Muscle layer of colon (tissue), 2 donors: ENCODE results near the gene EFHC1.

ENCODE experiments used
- H3K27ac ChIP-seq: one replicate; pipeline ENCODE4 v1.7.0; 2013; ENCODE audit warnings: low read depth, mild to moderate bottlenecking, low read length, moderate library complexity
- H3K27me3 ChIP-seq, 2 donors: one replicate each; pipeline ENCODE4 v1.7.0; 2013; ENCODE audit warnings: low read length in 2 of 2, mild to moderate bottlenecking in 2 of 2; ENCODE audit not compliant: insufficient read depth in 2 of 2, control insufficient read depth in 1 of 2
- H3K36me3 ChIP-seq: one replicate; pipeline ENCODE4 v1.7.0; 2013; ENCODE audit warnings: mild to moderate bottlenecking, low read length; ENCODE audit not compliant: insufficient read depth
- H3K4me1 ChIP-seq: one replicate; pipeline ENCODE4 v1.7.0; 2013; ENCODE audit warnings: mild to moderate bottlenecking, low read length; ENCODE audit not compliant: insufficient read depth
- H3K4me3 ChIP-seq, 2 donors: one replicate each; pipeline ENCODE4 v1.7.0; 2013; ENCODE audit warnings: low read length in 2 of 2, low read depth in 1 of 2, mild to moderate bottlenecking in 1 of 2, moderate library complexity in 1 of 2
- H3K9ac ChIP-seq: one replicate; pipeline ENCODE4 v1.7.0; 2013; ENCODE audit warnings: low read length
- H3K9me3 ChIP-seq: one replicate; pipeline ENCODE4 v1.7.0; 2013; ENCODE audit warnings: mild to moderate bottlenecking, low read length
- donor health status: abdominal sarcoma.
- donor health status: Adenocarcinoma of cecum.

EFHC1 gene

GRCh38 chr6:52505726-52506409 is 85.7 kb downstream of the EFHC1 start:
- Histone ChIP-seq H3K9ac (no peak overlapping the region), H3K4me1 (peaks cover 24% of the 10 kb centered on the region), H3K27ac (no peak overlapping the region), H3K9me3 (no peaks in the 10 kb centered on the region), H3K4me3 (no peak overlapping the region), H3K27me3 (no peaks in the 10 kb centered on the region), H3K36me3 (peaks cover 38% of the 10 kb centered on the region)

DNA sequence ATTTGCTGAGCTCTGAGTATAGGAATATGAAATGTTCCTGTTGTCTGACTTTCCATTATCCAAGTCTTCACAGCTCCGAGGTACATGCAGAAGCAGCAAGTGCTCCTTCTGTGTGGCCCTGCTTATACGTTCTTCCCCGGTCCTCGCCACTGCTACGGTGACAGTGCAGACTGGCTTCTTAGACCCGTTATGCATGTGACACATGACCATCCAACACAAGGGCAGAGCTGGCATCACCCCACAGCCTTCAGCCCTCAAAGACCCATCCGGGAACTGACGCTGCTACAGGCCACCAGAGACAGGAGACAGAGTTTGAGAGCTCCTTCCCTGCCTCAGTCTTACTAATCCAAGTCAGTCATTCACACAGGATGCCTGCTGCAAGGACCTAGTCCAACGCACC is 86.3 kb downstream of the EFHC1 start:
- Histone ChIP-seq H3K36me3 (peaks cover 36% of the 10 kb centered on the region), H3K9me3 (no peaks in the 10 kb centered on the region), H3K27me3 (no peaks in the 10 kb centered on the region), H3K9ac (no peak overlapping the region), H3K4me1 (peaks cover 26% of the 10 kb centered on the region), H3K27ac (no peak overlapping the region), H3K4me3 (no peak overlapping the region)

DNA sequence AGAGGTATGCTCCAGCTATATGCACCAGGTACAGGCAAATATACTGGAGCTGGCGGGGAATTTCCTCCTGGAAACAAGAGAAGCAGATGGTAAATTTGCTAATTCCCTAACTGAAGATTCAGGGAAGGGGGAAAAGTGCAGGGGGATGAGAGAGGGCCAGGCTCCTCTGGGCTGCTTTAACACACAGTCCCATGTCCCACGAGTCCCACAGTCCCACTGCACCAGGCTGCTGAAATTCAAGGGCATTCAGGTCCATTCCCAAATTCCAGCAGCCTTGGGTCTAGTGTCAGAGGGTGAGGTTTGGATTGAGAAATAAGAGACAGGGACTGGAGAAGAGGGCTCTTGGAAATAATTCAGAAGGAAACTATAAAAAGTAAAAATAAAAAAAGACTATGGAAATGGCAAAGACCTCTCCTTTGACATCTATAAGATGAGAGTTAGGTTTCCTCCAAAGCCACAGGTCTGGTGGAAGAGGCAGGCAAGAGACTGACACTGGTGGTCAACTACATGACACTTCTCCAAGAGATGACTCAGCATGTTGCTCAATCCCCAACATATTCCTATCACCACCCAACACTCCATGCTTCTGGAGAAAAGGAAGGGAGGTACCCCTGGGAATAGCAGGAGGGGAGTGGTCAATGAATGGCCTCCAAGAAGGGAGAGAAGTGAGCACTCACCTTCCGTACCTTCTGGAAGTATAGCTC is 87.6 kb downstream of the EFHC1 start:
- Histone ChIP-seq H3K4me3 (no peak overlapping the region), H3K36me3 (peaks cover 30% of the 10 kb centered on the region), H3K4me1 (peaks cover 39% of the 10 kb centered on the region), H3K27ac (no peak overlapping the region), H3K9me3 (no peaks in the 10 kb centered on the region), H3K27me3 (no peaks in the 10 kb centered on the region), H3K9ac (no peak overlapping the region)

DNA sequence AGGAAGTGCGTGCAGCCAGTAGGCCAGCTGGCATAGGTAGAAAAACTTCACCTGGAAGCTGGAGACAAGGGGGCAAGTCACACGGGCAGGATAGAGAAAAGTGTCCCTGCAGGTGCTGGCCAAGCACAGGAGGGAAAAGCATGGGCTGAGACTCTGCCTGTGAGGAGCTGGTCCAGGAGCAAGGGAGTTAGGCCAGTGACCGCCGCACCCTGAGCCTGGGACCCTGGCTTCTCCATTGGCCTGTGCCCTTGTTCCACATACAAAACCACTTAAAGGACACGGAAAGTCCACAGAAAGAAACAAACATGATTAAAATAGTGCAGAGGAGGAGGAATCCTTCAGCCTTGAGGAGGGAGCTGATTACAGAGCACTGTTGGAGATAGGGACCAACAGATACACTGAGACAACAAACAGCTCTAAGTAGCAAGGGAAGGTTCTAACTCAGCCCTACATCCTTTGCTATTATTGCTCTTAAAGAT is 88.2 kb downstream of the EFHC1 start:
- H3K9me3 ChIP-seq, result no peaks in the 10 kb centered on the region
- H3K27ac ChIP-seq, result no peak overlapping the region
- H3K27me3 ChIP-seq, result no peaks in the 10 kb centered on the region
- peaks cover 30% of the 10 kb centered on the region for H3K36me3 ChIP-seq
- no peak overlapping the region for H3K9ac ChIP-seq
- no peak overlapping the region for H3K4me3 ChIP-seq
- peaks cover 45% of the 10 kb centered on the region for H3K4me1 ChIP-seq

DNA sequence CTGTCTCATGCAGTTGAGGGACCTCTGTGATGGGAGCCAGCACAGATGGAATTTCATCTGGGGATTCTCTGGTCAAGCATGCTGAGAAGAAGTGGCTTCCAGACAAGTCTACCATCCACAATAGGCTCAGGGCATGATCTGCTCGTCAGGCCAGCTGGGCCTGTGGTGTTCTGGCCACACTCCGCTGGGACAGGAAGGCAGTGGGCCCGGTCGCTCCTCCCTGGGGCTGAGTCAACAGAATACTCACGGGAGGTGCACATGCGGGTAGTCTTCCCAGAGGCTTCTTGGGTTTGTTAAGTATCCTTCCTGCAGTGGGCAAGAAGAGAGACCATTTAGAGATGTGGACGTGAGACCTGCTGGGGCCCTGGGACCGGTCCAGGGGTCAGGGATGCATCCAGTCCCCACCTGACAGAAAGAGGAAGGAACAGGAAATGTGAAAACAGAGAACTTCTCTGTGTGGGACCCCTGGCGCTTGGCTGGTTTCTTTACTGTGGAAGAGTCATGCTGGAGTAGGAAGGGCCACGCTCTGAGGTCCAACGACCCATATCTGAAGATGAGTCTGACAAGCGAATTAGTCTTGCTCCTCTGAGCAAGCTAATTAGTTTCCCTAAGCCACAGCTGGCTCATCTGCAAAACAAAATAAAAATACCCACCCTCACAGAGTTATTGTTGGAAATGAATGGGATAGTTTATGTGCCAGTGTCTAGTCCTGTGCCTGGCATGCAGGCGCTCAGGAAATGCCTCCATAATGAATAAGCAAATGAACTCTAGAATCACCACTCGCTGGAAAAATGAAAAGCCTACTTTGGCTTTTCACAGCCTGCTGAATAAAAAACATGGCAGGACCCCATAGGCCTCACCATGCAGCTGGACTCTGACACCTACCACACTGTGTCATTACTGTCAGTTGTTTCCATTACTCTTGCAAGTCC is 89.4 kb downstream of the EFHC1 start:
- H3K4me3 ChIP-seq, result no peak overlapping the region
- no peak overlapping the region for H3K27ac ChIP-seq
- H3K9ac ChIP-seq, result no peak overlapping the region
- H3K36me3 ChIP-seq, result peaks cover 33% of the 10 kb centered on the region
- H3K27me3 ChIP-seq, result no peaks in the 10 kb centered on the region
- no peaks in the 10 kb centered on the region for H3K9me3 ChIP-seq
- peaks cover 44% of the 10 kb centered on the region for H3K4me1 ChIP-seq

GRCh38 chr6:52510213-52510562 is 90.0 kb downstream of the EFHC1 start:
- no peaks in the 10 kb centered on the region for H3K27me3 ChIP-seq
- H3K4me3 ChIP-seq, result no peak overlapping the region
- peaks cover 46% of the 10 kb centered on the region for H3K4me1 ChIP-seq
- H3K36me3 ChIP-seq, result peaks cover 40% of the 10 kb centered on the region
- no peaks in the 10 kb centered on the region for H3K9me3 ChIP-seq
- no peak overlapping the region for H3K27ac ChIP-seq
- no peak overlapping the region for H3K9ac ChIP-seq

- H3K9me3 ChIP-seq, result no peaks in the 10 kb centered on the region
- no peaks in the 10 kb centered on the region for H3K27me3 ChIP-seq
- H3K9ac ChIP-seq, result no peak overlapping the region
- no peak overlapping the region for H3K27ac ChIP-seq
- peaks cover 45% of the 10 kb centered on the region for H3K4me1 ChIP-seq
- no peak overlapping the region for H3K4me3 ChIP-seq
- H3K36me3 ChIP-seq, result peaks cover 47% of the 10 kb centered on the region
These were observed 91.0 kb downstream of the EFHC1 start for GRCh38 chr6:52511163-52511562.

DNA sequence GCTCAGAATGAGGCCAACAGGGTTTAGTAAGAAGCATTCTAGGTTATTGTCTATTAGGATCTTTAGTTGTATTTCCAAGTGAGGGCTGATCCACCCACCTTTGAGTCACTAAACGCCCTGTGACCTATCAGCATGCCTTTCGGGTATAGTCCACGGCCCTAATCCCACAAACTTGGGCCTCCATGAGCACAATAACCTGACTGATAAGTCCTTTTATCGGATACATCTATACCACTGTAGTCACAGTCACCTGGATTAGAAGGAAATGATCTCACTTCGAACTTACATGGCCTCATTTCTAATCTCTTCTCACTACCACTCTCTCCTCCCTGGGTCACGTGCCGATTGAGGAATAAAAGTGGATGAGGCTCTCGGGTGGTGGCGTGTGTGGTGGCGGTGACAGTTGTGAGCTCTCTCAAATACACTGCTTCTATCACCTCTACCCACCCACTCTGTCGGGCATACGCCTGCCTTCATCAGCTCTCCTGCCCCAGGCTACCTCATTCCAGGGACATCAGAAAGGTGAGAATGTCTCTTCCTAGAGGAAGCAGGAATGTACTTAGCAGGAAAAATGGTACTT is 91.5 kb downstream of the EFHC1 start:
- Histone ChIP-seq H3K4me1 (peaks cover 48% of the 10 kb centered on the region), H3K9me3 (no peaks in the 10 kb centered on the region), H3K27ac (peak overlapping the region; percentile 65), H3K27me3 (no peaks in the 10 kb centered on the region), H3K9ac (no peak overlapping the region), H3K4me3 (no peak overlapping the region), H3K36me3 (peaks cover 47% of the 10 kb centered on the region)

DNA sequence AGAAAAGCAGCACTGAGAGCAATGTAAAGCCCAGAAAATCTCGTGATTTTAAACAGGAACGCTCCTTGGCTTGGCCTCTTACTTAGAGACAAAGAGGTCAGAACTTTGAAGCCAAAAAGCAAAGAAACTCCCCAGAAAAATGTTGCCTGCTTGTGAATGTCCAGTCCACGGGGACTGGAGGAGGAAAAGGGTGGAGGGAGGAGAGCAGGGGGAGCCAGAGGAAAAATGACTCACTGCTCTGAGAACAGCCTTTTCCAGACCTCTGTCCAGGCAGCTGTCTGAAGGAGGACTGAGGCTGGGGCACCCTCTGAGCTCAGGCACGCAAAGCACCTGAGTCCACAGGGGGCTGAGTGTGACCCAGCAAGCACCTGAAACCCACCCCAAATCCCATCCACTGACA is 92.1 kb downstream of the EFHC1 start:
- Histone ChIP-seq H3K27me3 (no peaks in the 10 kb centered on the region), H3K9me3 (no peaks in the 10 kb centered on the region), H3K9ac (no peak overlapping the region), H3K27ac (peak overlapping the region; percentile 65), H3K4me3 (no peak overlapping the region), H3K36me3 (peaks cover 42% of the 10 kb centered on the region), H3K4me1 (peaks cover 54% of the 10 kb centered on the region)

DNA sequence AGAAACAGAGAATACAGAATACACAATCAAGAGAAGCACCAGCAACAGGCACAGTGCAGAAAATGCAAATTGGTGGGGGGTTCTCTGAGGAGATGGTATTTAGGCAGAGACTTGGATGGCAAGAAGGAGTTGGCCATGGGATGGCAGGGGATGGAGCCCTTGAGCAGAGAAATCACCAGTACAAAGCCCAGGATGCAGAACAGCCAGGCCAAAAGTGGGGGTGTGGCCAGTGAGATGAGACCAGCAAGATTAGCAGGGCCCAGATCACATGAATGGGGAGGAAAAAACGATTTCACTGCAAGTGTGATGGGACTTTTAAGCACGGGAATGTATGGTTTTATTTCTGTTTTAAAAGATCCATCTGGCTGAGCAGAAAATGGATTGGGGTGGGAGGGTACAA is 93.3 kb downstream of the EFHC1 start:
- peaks cover 31% of the 10 kb centered on the region for H3K36me3 ChIP-seq
- H3K9ac ChIP-seq, result no peak overlapping the region
- no peaks in the 10 kb centered on the region for H3K27me3 ChIP-seq
- no peak overlapping the region for H3K4me3 ChIP-seq
- H3K4me1 ChIP-seq, result peaks cover 63% of the 10 kb centered on the region
- no peaks in the 10 kb centered on the region for H3K9me3 ChIP-seq
- no peak overlapping the region for H3K27ac ChIP-seq

GRCh38 chr6:52513896-52514295 is 93.8 kb downstream of the EFHC1 start:
- Histone ChIP-seq H3K9me3 (no peaks in the 10 kb centered on the region), H3K4me3 (no peak overlapping the region), H3K27ac (no peak overlapping the region), H3K4me1 (peaks cover 67% of the 10 kb centered on the region), H3K36me3 (peaks cover 29% of the 10 kb centered on the region), H3K27me3 (no peaks in the 10 kb centered on the region), H3K9ac (no peak overlapping the region)
